Measurements from ENCODE around the gene MIER2. TPM values are rescaled to one million over a fixed set of nuclear protein-coding genes. Genes with fewer than 3 reads are reported as not detected.

Gene MIER2
- total RNA-seq, 1 donor from 2014 or later: 43.5 TPM

DNA sequence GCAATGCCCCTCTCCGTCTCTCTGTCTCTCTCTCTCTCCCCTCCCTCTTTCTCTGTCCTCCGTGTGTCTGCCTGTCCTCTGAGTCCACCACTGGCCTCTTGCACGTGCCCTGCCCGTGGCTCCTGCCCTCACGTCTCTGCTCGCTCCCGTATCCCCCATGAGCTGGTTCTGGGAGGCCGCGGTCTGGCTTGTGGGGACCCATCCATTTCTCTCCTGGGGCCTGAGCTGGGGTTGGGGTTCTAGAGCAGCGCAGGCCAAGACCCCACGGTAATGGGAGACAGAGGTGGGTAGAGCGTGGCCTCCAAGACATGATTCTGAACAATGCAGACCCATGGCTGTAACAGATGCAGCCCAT, 45.3 kb upstream of the MIER2 start:
- Histone ChIP-seq H3K27ac (ENCODE audit: low read depth, low read length) (no peak overlapping the region), H2AFZ (ENCODE audit: low read depth, low read length) (no peak overlapping the region), H3K79me2 (ENCODE audit: insufficient read depth, low read length) (no peaks in the 10 kb centered on the region), H3K4me2 (ENCODE audit: low read length) (no peak overlapping the region), H3K4me1 (ENCODE audit: insufficient read depth, low read length) (no peaks in the 10 kb centered on the region), H3K9ac (ENCODE audit: low read length) (no peak overlapping the region), H4K20me1 (ENCODE audit: insufficient read depth, low read length) (no peaks in the 10 kb centered on the region), H3K4me3 (ENCODE audit: insufficient read depth, low read depth, low read length) (no peak overlapping the region), H3K9me3 (ENCODE audit: insufficient read depth, low read depth, low read length) (peaks cover 3% of the 10 kb centered on the region), H3K27me3 (ENCODE audit: insufficient read depth, low read length) (no peaks in the 10 kb centered on the region), H3K36me3 (ENCODE audit: insufficient read depth, low read length) (no peaks in the 10 kb centered on the region)
- Mint-ChIP-seq H3K9me3 (ENCODE audit: unreplicated experiment) (peaks cover 8% of the 10 kb centered on the region), H3K27ac (ENCODE audit: unreplicated experiment) (no peak overlapping the region), H3K4me1 (ENCODE audit: low read depth, unreplicated experiment) (no peaks in the 10 kb centered on the region), H3K27me3 (ENCODE audit: low read depth, unreplicated experiment) (peaks cover 21% of the 10 kb centered on the region), H3K4me3 (ENCODE audit: unreplicated experiment) (no peak overlapping the region), H3K36me3 (ENCODE audit: low read depth, unreplicated experiment) (peaks cover 3% of the 10 kb centered on the region)
- DNase-seq (ENCODE audit: low read depth) (no peak), FAIRE-seq (no peak)
- no peak for TF ChIP-seq EZH2 (IDR thresholded peaks at IDR 0.05; ENCODE audit: insufficient read depth, low read length)
- TF ChIP-seq, protein P1, sequence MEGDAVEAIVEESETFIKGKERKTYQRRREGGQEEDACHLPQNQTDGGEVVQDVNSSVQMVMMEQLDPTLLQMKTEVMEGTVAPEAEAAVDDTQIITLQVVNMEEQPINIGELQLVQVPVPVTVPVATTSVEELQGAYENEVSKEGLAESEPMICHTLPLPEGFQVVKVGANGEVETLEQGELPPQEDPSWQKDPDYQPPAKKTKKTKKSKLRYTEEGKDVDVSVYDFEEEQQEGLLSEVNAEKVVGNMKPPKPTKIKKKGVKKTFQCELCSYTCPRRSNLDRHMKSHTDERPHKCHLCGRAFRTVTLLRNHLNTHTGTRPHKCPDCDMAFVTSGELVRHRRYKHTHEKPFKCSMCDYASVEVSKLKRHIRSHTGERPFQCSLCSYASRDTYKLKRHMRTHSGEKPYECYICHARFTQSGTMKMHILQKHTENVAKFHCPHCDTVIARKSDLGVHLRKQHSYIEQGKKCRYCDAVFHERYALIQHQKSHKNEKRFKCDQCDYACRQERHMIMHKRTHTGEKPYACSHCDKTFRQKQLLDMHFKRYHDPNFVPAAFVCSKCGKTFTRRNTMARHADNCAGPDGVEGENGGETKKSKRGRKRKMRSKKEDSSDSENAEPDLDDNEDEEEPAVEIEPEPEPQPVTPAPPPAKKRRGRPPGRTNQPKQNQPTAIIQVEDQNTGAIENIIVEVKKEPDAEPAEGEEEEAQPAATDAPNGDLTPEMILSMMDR (IDR thresholded peaks at IDR 0.05; ENCODE audit: insufficient read depth, low read depth, low read length): no peak

DNA sequence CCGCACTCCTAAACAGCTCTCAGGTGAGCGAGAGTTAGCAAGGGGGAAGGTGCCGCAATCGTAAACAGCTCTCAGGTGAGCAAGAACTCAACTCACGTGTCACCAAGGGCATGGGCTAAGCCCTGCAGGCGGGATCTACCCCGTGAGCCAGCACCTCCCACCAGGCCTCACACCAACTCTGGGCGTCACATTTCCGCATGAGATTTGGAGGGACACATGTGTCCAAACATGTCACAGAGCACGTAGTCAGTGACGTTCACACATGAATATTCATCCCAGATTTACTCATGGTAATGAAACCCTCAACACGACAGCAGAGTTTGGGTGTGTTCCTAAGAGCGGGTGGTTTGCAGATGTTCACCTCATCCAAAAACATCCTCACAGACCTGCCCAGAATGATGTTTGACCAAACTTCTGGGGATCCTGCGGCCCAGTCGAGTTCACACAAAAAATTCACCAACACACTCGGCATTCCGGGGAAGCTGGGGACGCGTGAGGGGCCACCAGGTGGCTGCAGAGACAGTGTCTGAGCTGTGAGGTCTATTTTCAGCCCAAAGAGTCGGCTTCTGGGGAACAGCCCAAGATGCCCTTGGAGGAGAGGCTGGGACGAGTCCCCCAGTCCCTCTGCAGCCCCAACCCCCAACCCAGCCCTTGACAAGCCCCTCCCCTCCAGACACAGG, 44.8 kb upstream of the MIER2 start:
- Histone ChIP-seq H3K27me3 (ENCODE audit: insufficient read depth, low read length) (peaks cover 2% of the 10 kb centered on the region), H2AFZ (ENCODE audit: low read depth, low read length) (no peak overlapping the region), H3K9me3 (ENCODE audit: insufficient read depth, low read depth, low read length) (peaks cover 3% of the 10 kb centered on the region), H3K36me3 (ENCODE audit: insufficient read depth, low read length) (no peaks in the 10 kb centered on the region), H3K4me3 (ENCODE audit: insufficient read depth, low read depth, low read length) (no peak overlapping the region), H3K4me1 (ENCODE audit: insufficient read depth, low read length) (no peaks in the 10 kb centered on the region), H3K4me2 (ENCODE audit: low read length) (no peak overlapping the region), H3K27ac (ENCODE audit: low read depth, low read length) (no peak overlapping the region), H3K9ac (ENCODE audit: low read length) (no peak overlapping the region), H3K79me2 (ENCODE audit: insufficient read depth, low read length) (no peaks in the 10 kb centered on the region), H4K20me1 (ENCODE audit: insufficient read depth, low read length) (no peaks in the 10 kb centered on the region)
- H3K9me3 Mint-ChIP-seq (ENCODE audit: unreplicated experiment): peaks cover 8% of the 10 kb centered on the region
- H3K36me3 Mint-ChIP-seq (ENCODE audit: low read depth, unreplicated experiment): peaks cover 3% of the 10 kb centered on the region
- peaks cover 21% of the 10 kb centered on the region for H3K27me3 Mint-ChIP-seq (ENCODE audit: low read depth, unreplicated experiment)
- DNase-seq (ENCODE audit: low read depth) (no peak), FAIRE-seq (no peak)
- H3K4me3 Mint-ChIP-seq (ENCODE audit: unreplicated experiment): no peak overlapping the region
- no peaks in the 10 kb centered on the region for H3K4me1 Mint-ChIP-seq (ENCODE audit: low read depth, unreplicated experiment)
- TF ChIP-seq, protein P1 (IDR thresholded peaks at IDR 0.05; ENCODE audit: insufficient read depth, low read depth, low read length): no peak
- no peak for TF ChIP-seq EZH2 (IDR thresholded peaks at IDR 0.05; ENCODE audit: insufficient read depth, low read length)
- H3K27ac Mint-ChIP-seq (ENCODE audit: unreplicated experiment): no peak overlapping the region

DNA sequence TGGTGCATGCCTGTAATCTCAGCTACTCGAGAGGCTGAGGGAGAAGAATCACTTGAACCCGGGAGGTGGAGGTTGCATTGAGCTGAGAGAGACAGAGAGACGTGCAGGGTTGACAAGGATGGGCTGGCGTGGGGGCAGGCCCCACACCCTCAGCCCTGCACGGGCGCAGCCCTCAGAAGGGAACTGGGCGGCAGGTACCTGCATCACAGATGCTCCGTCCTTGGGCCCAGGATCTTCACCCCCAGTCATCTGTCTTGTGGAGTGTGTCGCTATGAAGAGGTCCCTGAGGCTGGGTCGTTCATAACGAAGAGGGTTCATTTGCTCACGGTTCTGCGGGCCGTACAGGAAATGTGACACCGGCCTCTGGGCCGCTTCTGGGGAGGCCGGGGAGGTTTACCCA, 44.1 kb upstream of the MIER2 start:
- H4K20me1 ChIP-seq (ENCODE audit: insufficient read depth, low read length): no peaks in the 10 kb centered on the region
- no peak overlapping the region for H2AFZ ChIP-seq (ENCODE audit: low read depth, low read length)
- TF ChIP-seq, protein P1 (IDR thresholded peaks at IDR 0.05; ENCODE audit: insufficient read depth, low read depth, low read length): no peak
- TF ChIP-seq EZH2 (IDR thresholded peaks at IDR 0.05; ENCODE audit: insufficient read depth, low read length): no peak
- Mint-ChIP-seq H3K36me3 (ENCODE audit: low read depth, unreplicated experiment) (peaks cover 3% of the 10 kb centered on the region), H3K4me1 (ENCODE audit: low read depth, unreplicated experiment) (no peaks in the 10 kb centered on the region), H3K27me3 (ENCODE audit: low read depth, unreplicated experiment) (peaks cover 21% of the 10 kb centered on the region), H3K27ac (ENCODE audit: unreplicated experiment) (no peak overlapping the region), H3K4me3 (ENCODE audit: unreplicated experiment) (no peak overlapping the region), H3K9me3 (ENCODE audit: unreplicated experiment) (peaks cover 8% of the 10 kb centered on the region)
- no peaks in the 10 kb centered on the region for H3K79me2 ChIP-seq (ENCODE audit: insufficient read depth, low read length)
- no peaks in the 10 kb centered on the region for H3K4me1 ChIP-seq (ENCODE audit: insufficient read depth, low read length)
- DNase-seq (ENCODE audit: low read depth) (no peak), FAIRE-seq (no peak)
- H3K4me3 ChIP-seq (ENCODE audit: insufficient read depth, low read depth, low read length): no peak overlapping the region
- H3K9ac ChIP-seq (ENCODE audit: low read length): no peak overlapping the region
- no peak overlapping the region for H3K4me2 ChIP-seq (ENCODE audit: low read length)
- H3K27ac ChIP-seq (ENCODE audit: low read depth, low read length): no peak overlapping the region
- H3K36me3 ChIP-seq (ENCODE audit: insufficient read depth, low read length): no peaks in the 10 kb centered on the region
- peaks cover 3% of the 10 kb centered on the region for H3K9me3 ChIP-seq (ENCODE audit: insufficient read depth, low read depth, low read length)
- peaks cover 5% of the 10 kb centered on the region for H3K27me3 ChIP-seq (ENCODE audit: insufficient read depth, low read length)
